Measurements from ENCODE around the gene KLHDC4.
"Not testable (repeated sequence)": the region's sequence is repeated elsewhere in the genome, so short reads cannot be mapped to it uniquely, and the experiment has no call there.

Gene KLHDC4

GRCh38 chr16:87681981-87682570 lies 83.7 kb downstream of the KLHDC4 start:
- peak; percentile 11 to 55 (median 47) for DNase-seq

GRCh38 chr16:87681051-87681602 lies 84.7 kb downstream of the KLHDC4 start:
- not testable (repeated sequence) for DNase-seq

GRCh38 chr16:87680272-87680644 lies 85.5 kb downstream of the KLHDC4 start:
- DNase-seq: no peak

- DNase-seq: no peak
These were observed 86.1 kb downstream of the KLHDC4 start for GRCh38 chr16:87679593-87680271.

GRCh38 chr16:87678618-87679017 lies 87.2 kb downstream of the KLHDC4 start:
- no peak for DNase-seq

GRCh38 chr16:87677830-87678229 lies 88.0 kb downstream of the KLHDC4 start:
- DNase-seq: no peak

GRCh38 chr16:87675111-87675719 lies 90.6 kb downstream of the KLHDC4 start:
- no peak for DNase-seq

GRCh38 chr16:87674419-87674818 lies 91.4 kb downstream of the KLHDC4 start:
- peak; percentile 10 to 59 (median 36) for DNase-seq

- DNase-seq: no peak
These were observed 94.0 kb downstream of the KLHDC4 start for GRCh38 chr16:87671715-87672270.

- no peak for DNase-seq
These were observed 94.6 kb downstream of the KLHDC4 start for GRCh38 chr16:87671221-87671620.

- DNase-seq: peak in 3 of 4 experiments; percentile 10 to 38 (median 15)
These were observed 96.1 kb downstream of the KLHDC4 start for GRCh38 chr16:87669672-87670071.

- no peak for DNase-seq
These were observed 97.8 kb downstream of the KLHDC4 start for GRCh38 chr16:87667946-87668345.

GRCh38 chr16:87667443-87667842 lies 98.3 kb downstream of the KLHDC4 start:
- DNase-seq: no peak

- no peak for DNase-seq
These were observed 98.9 kb downstream of the KLHDC4 start for GRCh38 chr16:87666919-87667318.

- DNase-seq: no peak
These were observed 100.6 kb downstream of the KLHDC4 start for GRCh38 chr16:87665193-87665592.

GRCh38 chr16:87664792-87665191 lies 101.0 kb downstream of the KLHDC4 start:
- no peak for DNase-seq

GRCh38 chr16:87662254-87663204 lies 103.3 kb downstream of the KLHDC4 start:
- DNase-seq: no peak

- DNase-seq: peak; percentile 86 to 90 (median 86)
These were observed 104.2 kb downstream of the KLHDC4 start for GRCh38 chr16:87661561-87661960.

GRCh38 chr16:87658564-87659225 lies 107.1 kb downstream of the KLHDC4 start:
- no peak for DNase-seq
